NCI-H748 treated with DMSO at 0.1 percent for 48 hours (cell line): ENCODE data around the gene CASP7.
"Not testable (repeated sequence)": the region's sequence is repeated elsewhere in the genome, so short reads cannot be mapped to it uniquely, and the experiment has no call there.

ENCODE experiments used
- DNase-seq: peaks from one replicate; lab custom pipeline; 2025; lab: John Stamatoyannopoulos, UW

The CASP7 gene

GRCh38 chr10:113679463-113680189 is at the start of gene CASP7:
Gene CASP7, plus strand, starts transcription at chr10:113679912. Its CDS starts 17,582 bp downstream, at chr10:113697494.
- DNase-seq: peak; percentile 37

- no peak for DNase-seq
Measured at GRCh38 chr10:113630929-113631533, 48.7 kb upstream of the CASP7 start.

GRCh38 chr10:113631684-113632367 is 47.9 kb upstream of the CASP7 start:
- DNase-seq: no peak

- DNase-seq: no peak
Measured at GRCh38 chr10:113639966-113640365, 39.7 kb upstream of the CASP7 start.

GRCh38 chr10:113641702-113642101 is 38.0 kb upstream of the CASP7 start:
- no peak for DNase-seq

GRCh38 chr10:113643183-113643582 is 36.5 kb upstream of the CASP7 start:
- no peak for DNase-seq

- no peak for DNase-seq
Measured at GRCh38 chr10:113644185-113645120, 35.3 kb upstream of the CASP7 start.

GRCh38 chr10:113646336-113647201 is 33.1 kb upstream of the CASP7 start:
- DNase-seq: no peak

- DNase-seq: no peak
Measured at GRCh38 chr10:113647812-113648211, 31.9 kb upstream of the CASP7 start.

GRCh38 chr10:113648478-113648877 is 31.2 kb upstream of the CASP7 start:
- DNase-seq: no peak

- no peak for DNase-seq
Measured at GRCh38 chr10:113650172-113650571, 29.5 kb upstream of the CASP7 start.

- no peak for DNase-seq
Measured at GRCh38 chr10:113651021-113651420, 28.7 kb upstream of the CASP7 start.

- DNase-seq: no peak
Measured at GRCh38 chr10:113651898-113652297, 27.8 kb upstream of the CASP7 start.

GRCh38 chr10:113652456-113652855 is 27.3 kb upstream of the CASP7 start:
- DNase-seq: not testable (repeated sequence)

- no peak for DNase-seq
Measured at GRCh38 chr10:113656896-113657295, 22.8 kb upstream of the CASP7 start.

GRCh38 chr10:113657544-113657943 is 22.2 kb upstream of the CASP7 start:
- no peak for DNase-seq

GRCh38 chr10:113661332-113661731 is 18.4 kb upstream of the CASP7 start:
- DNase-seq: no peak

GRCh38 chr10:113663142-113663541 is 16.6 kb upstream of the CASP7 start:
- no peak for DNase-seq

GRCh38 chr10:113663908-113664307 is 15.8 kb upstream of the CASP7 start, which contains the start of gene NRAP:
Gene NRAP, minus strand, starts transcription at chr10:113664041. Its CDS starts 159 bp downstream, at chr10:113663882.
- DNase-seq: no peak

GRCh38 chr10:113665352-113665751 is 14.4 kb upstream of the CASP7 start:
- DNase-seq: no peak

GRCh38 chr10:113665806-113666354 is 13.8 kb upstream of the CASP7 start:
- no peak for DNase-seq
